NCI-H1092 treated with DMSO at 0.1 percent for 48 hours (cell line): ENCODE data around the gene GET4.
"Not testable (repeated sequence)": the region's sequence is repeated elsewhere in the genome, so short reads cannot be mapped to it uniquely, and the experiment has no call there.

Experiments
- DNase-seq: peaks from one replicate; lab custom pipeline; 2025; lab: John Stamatoyannopoulos, UW

Gene GET4

GRCh38 chr7:845731-846130, 30.6 kb upstream of the GET4 start:
- no peak for DNase-seq

- DNase-seq = not testable (repeated sequence)
Observed at GRCh38 chr7:846958-847650, 29.2 kb upstream of the GET4 start.

GRCh38 chr7:847728-848127, 28.6 kb upstream of the GET4 start:
- DNase-seq = not testable (repeated sequence)

- DNase-seq = no peak
Observed at GRCh38 chr7:849145-849544, 27.2 kb upstream of the GET4 start.

- DNase-seq = no peak
Observed at GRCh38 chr7:849781-850180, 26.6 kb upstream of the GET4 start.

GRCh38 chr7:851204-851603, 25.1 kb upstream of the GET4 start:
- DNase-seq = no peak

GRCh38 chr7:853366-854117, 22.8 kb upstream of the GET4 start:
- no peak for DNase-seq

- DNase-seq = no peak
Observed at GRCh38 chr7:854118-854775, 22.1 kb upstream of the GET4 start.

GRCh38 chr7:855686-856369, 20.5 kb upstream of the GET4 start:
- no peak for DNase-seq

GRCh38 chr7:856444-857095, 19.8 kb upstream of the GET4 start:
- no peak for DNase-seq

GRCh38 chr7:857661-858060, 18.7 kb upstream of the GET4 start:
- DNase-seq = no peak

- DNase-seq = no peak
Observed at GRCh38 chr7:859359-860030, 16.9 kb upstream of the GET4 start.

GRCh38 chr7:860149-860548, 16.2 kb upstream of the GET4 start:
- DNase-seq = no peak

- DNase-seq = no peak
Observed at GRCh38 chr7:861222-861621, 15.1 kb upstream of the GET4 start.

GRCh38 chr7:862157-862556, 14.2 kb upstream of the GET4 start:
- no peak for DNase-seq

- no peak for DNase-seq
Observed at GRCh38 chr7:863106-863505, 13.2 kb upstream of the GET4 start.

GRCh38 chr7:865921-866320, 10.4 kb upstream of the GET4 start:
- no peak for DNase-seq

- no peak for DNase-seq
Observed at GRCh38 chr7:867001-867405, 9.4 kb upstream of the GET4 start.

GRCh38 chr7:867406-868188, 8.8 kb upstream of the GET4 start:
- DNase-seq = no peak

- DNase-seq = no peak
Observed at GRCh38 chr7:868189-868486, 8.2 kb upstream of the GET4 start.

- DNase-seq = no peak
Observed at GRCh38 chr7:869348-869747, 7.0 kb upstream of the GET4 start.
